BJ (cell line): ENCODE data around the gene NAGLU. TPM values are rescaled to one million over a fixed set of nuclear protein-coding genes. Genes with fewer than 3 reads are reported as not detected.

Experiments
- CTCF ChIA-PET: fragments of 350-600 bp; formaldehyde crosslinking; extraction: SDS; loops from one replicate; lab custom pipeline; 2021; ENCODE audit warnings: antibody characterized with exemption, inconsistent platforms; lab: Yijun Ruan, JAX
- POLR2A ChIA-PET: fragments of 300-600 bp; sonication (Branson Sonifier 250); formaldehyde crosslinking; extraction: SDS; loops from one replicate; lab custom pipeline; 2021; ENCODE audit warnings: antibody characterized with exemption; lab: Charles Lee
- DNase-seq: peaks from one replicate; pipeline ENCODE4 v3.0.0-alpha.2; 2011; ENCODE audit warnings: low read depth
- H3K27me3 ChIP-seq: 2 replicates; pipeline ENCODE4 v1.6.0; 2011; ENCODE audit warnings: low read length; ENCODE audit not compliant: control insufficient read depth, insufficient read depth
- H3K36me3 ChIP-seq: 2 replicates; pipeline ENCODE4 v1.5.1; 2011; ENCODE audit warnings: low read length; ENCODE audit not compliant: control insufficient read depth, insufficient read depth
- H3K4me3 ChIP-seq: 2 replicates; pipeline ENCODE4 v1.5.1; 2011; ENCODE audit warnings: low read depth, mild to moderate bottlenecking, control low read depth, low read length
- polyA plus RNA-seq: library from polyadenylated mRNA; depleted of rRNA; stranded (reverse); fragments of >200 nt; gene quantifications from 2 replicates; pipeline ENCODE4 v1.2.3, GENCODE V29; 2011
- TF ChIP-seq, protein P1 (sequence below): IDR thresholded peaks from 2 replicates; pipeline ENCODE4 v1.5.1; 2011; ENCODE audit warnings: low read depth, mild to moderate bottlenecking, control low read depth, inconsistent platforms, low read length, moderate library complexity; ENCODE audit not compliant: insufficient read depth

The NAGLU gene
- polyA plus RNA-seq, 1 experiment = 45.3 TPM

DNA sequence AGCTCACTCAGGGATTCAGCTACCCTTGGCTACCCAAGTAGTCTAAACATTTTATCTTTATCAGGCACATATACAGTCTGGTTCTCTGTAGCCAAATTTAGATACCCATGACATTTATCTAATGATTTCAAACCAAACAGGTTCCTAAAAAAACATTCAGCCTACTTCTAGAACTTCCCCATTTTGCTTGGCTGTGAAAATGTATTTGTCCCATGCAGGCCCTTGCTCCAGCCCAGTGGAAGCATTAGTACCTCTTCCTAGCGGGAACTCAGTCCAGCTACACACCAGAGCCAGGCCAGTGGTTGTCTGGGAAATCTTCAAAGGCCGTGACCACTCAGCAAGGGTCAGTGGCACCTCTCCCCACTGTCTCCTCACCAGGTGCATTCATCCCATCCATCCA, 26.2 kb upstream of the NAGLU start:
- no peak overlapping the region for H3K4me3 ChIP-seq
- H3K36me3 ChIP-seq = peaks cover 14% of the 10 kb centered on the region
- TF ChIP-seq, protein P1, sequence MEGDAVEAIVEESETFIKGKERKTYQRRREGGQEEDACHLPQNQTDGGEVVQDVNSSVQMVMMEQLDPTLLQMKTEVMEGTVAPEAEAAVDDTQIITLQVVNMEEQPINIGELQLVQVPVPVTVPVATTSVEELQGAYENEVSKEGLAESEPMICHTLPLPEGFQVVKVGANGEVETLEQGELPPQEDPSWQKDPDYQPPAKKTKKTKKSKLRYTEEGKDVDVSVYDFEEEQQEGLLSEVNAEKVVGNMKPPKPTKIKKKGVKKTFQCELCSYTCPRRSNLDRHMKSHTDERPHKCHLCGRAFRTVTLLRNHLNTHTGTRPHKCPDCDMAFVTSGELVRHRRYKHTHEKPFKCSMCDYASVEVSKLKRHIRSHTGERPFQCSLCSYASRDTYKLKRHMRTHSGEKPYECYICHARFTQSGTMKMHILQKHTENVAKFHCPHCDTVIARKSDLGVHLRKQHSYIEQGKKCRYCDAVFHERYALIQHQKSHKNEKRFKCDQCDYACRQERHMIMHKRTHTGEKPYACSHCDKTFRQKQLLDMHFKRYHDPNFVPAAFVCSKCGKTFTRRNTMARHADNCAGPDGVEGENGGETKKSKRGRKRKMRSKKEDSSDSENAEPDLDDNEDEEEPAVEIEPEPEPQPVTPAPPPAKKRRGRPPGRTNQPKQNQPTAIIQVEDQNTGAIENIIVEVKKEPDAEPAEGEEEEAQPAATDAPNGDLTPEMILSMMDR = no peak
- H3K27me3 ChIP-seq = no peaks in the 10 kb centered on the region
- ChIA-PET CTCF (interaction anchor here (0.7 to 1.1 kb wide), 3 partner anchors 8 to 10 kb away, joined by 3 to 6 read pairs (median 4); no protein-coding TSS in a partner anchor), POLR2A (no interaction called here)
- DNase-seq = no peak

- peaks cover 14% of the 10 kb centered on the region for H3K36me3 ChIP-seq
- DNase-seq = no peak
- no peaks in the 10 kb centered on the region for H3K27me3 ChIP-seq
- TF ChIP-seq, protein P1 = no peak
- H3K4me3 ChIP-seq = no peak overlapping the region
- CTCF ChIA-PET = interaction anchor here (1.3 to 1.7 kb wide), 3 partner anchors 12 to 84 kb away, joined by 4 read pairs; no protein-coding TSS in a partner anchor
- POLR2A ChIA-PET = no interaction called here
Measured at GRCh38 chr17:42512246-42512645, 23.8 kb upstream of the NAGLU start.

GRCh38 chr17:42512733-42513251, 23.2 kb upstream of the NAGLU start:
- Histone ChIP-seq H3K4me3 (no peak overlapping the region), H3K27me3 (no peaks in the 10 kb centered on the region), H3K36me3 (peaks cover 12% of the 10 kb centered on the region)
- ChIA-PET POLR2A (no interaction called here), CTCF (interaction anchor here (0.6 to 1.7 kb wide), 4 partner anchors 12 to 203 kb away, joined by 3 to 4 read pairs (median 4); no protein-coding TSS in a partner anchor)
- no peak for DNase-seq
- TF ChIP-seq, protein P1 = no peak

- Histone ChIP-seq H3K4me3 (no peak overlapping the region), H3K36me3 (peaks cover 12% of the 10 kb centered on the region), H3K27me3 (no peaks in the 10 kb centered on the region)
- TF ChIP-seq, protein P1 = no peak
- ChIA-PET POLR2A (no interaction called here), CTCF (interaction anchor here (1.1 to 7.9 kb wide), 4 partner anchors 14 to 188 kb away, joined by 3 to 90 read pairs (median 6); no protein-coding TSS in a partner anchor)
- no peak for DNase-seq
Measured at GRCh38 chr17:42513686-42514085, 22.4 kb upstream of the NAGLU start.

DNA sequence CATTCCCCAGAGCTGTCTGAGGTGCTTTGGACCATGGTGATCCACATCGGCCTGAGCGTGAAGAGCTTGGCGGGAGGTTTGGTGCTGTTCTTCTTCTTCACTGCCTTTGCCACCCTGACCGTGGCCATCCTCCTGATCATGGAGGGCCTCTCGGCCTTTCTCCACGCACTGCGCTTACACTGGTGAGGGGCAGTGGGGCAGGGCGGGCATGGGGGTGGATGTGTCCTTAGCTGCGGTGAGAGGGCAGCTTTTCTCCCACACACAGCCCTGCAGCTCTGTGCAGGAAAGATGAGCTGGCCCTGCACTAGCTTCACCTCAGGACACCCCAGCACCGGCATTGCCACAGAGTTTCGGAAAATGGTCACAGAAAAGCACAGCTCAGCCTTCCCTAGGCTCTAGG, 21.8 kb upstream of the NAGLU start:
- POLR2A ChIA-PET = no interaction called here
- CTCF ChIA-PET = interaction anchor here (1.0 to 7.9 kb wide), 6 partner anchors 13 to 189 kb away, joined by 3 to 90 read pairs (median 4); no protein-coding TSS in a partner anchor
- Histone ChIP-seq H3K27me3 (no peaks in the 10 kb centered on the region), H3K36me3 (peaks cover 9% of the 10 kb centered on the region), H3K4me3 (no peak overlapping the region)
- DNase-seq = no peak
- TF ChIP-seq, protein P1 = no peak
